Keratinocyte (primary cell): ENCODE measurements around the gene NT5C1A. TPM values are rescaled to one million over a fixed set of nuclear protein-coding genes. Genes with fewer than 3 reads are reported as not detected.

ENCODE experiments used
- DNase-seq: peaks from one replicate; pipeline ENCODE4 v3.0.0-alpha.2; 2011; ENCODE audit warnings: low read depth, missing footprints, low spot score
- FAIRE-seq: peaks from 2 replicates; lab custom pipeline; 2011; peaks lifted over from hg19 to GRCh38; lab: Jason Lieb, UNC
- H2AFZ ChIP-seq: 2 replicates; pipeline ENCODE4 v1.6.0; 2012; ENCODE audit warnings: low read length, control low read depth, inconsistent platforms; ENCODE audit not compliant: control insufficient read depth
- H3K27ac ChIP-seq: 2 replicates; pipeline ENCODE4 v1.5.1; 2011; ENCODE audit warnings: low read length; ENCODE audit not compliant: control insufficient read depth, insufficient read depth
- H3K27me3 ChIP-seq: 3 replicates; pipeline ENCODE4 v1.6.0; 2011; ENCODE audit warnings: low read length; ENCODE audit not compliant: control insufficient read depth, insufficient read depth; ENCODE audit errors: extremely low read depth
- H3K36me3 ChIP-seq, 2 experiments: 2 replicates in 1 of 2; 3 replicates in 1 of 2; pipeline ENCODE4 v1.5.1; 2011; ENCODE audit warnings: low read length in 2 of 2, mild to moderate bottlenecking in 1 of 2; ENCODE audit not compliant: control insufficient read depth in 2 of 2, insufficient read depth in 2 of 2; ENCODE audit errors: extremely low read depth in 1 of 2
- H3K4me1 ChIP-seq: 3 replicates; pipeline ENCODE4 v1.5.1; 2011; ENCODE audit warnings: low read length; ENCODE audit not compliant: control insufficient read depth, insufficient read depth; ENCODE audit errors: extremely low read depth
- H3K4me2 ChIP-seq: 3 replicates; pipeline ENCODE4 v1.6.0; 2011; ENCODE audit warnings: low read depth, low read length; ENCODE audit not compliant: control insufficient read depth, insufficient read depth; ENCODE audit errors: extremely low read depth
- H3K4me3 ChIP-seq, 3 experiments: fragments of 200-600 bp in 1 of 3; sonication (generic) in 1 of 3; 2 replicates in 2 of 3; 3 replicates in 1 of 3; pipeline ENCODE4 v1.5.1; 2011 to 2016; ENCODE audit warnings: low read length in 3 of 3, mild to moderate bottlenecking in 3 of 3, control low read depth in 2 of 3, inconsistent platforms in 1 of 3, low read depth in 1 of 3, mixed read lengths in 1 of 3, mixed run types in 1 of 3, moderate library complexity in 1 of 3; ENCODE audit not compliant: control insufficient read depth in 2 of 3, insufficient read depth in 2 of 3; ENCODE audit errors: extremely low read depth in 1 of 3
- H3K79me2 ChIP-seq: 2 replicates; pipeline ENCODE4 v1.6.0; 2012; ENCODE audit warnings: low read length; ENCODE audit not compliant: control insufficient read depth, insufficient read depth
- H3K9ac ChIP-seq: 3 replicates; pipeline ENCODE4 v1.6.0; 2011; ENCODE audit warnings: low read length; ENCODE audit not compliant: control insufficient read depth, insufficient read depth; ENCODE audit errors: extremely low read depth
- H3K9me1 ChIP-seq: 3 replicates; pipeline ENCODE4 v1.6.0; 2011; ENCODE audit warnings: low read length; ENCODE audit not compliant: control insufficient read depth, insufficient read depth; ENCODE audit errors: extremely low read depth
- H3K9me3 ChIP-seq: 2 replicates; pipeline ENCODE4 v1.5.1; 2012; ENCODE audit warnings: low read depth, low read length; ENCODE audit not compliant: control insufficient read depth
- H4K20me1 ChIP-seq: 3 replicates; pipeline ENCODE4 v1.6.0; 2011; ENCODE audit warnings: low read length; ENCODE audit not compliant: control insufficient read depth, insufficient read depth; ENCODE audit errors: extremely low read depth
- EZH2 ChIP-seq: IDR thresholded peaks from one replicate; pipeline ENCODE4 v1.6.1; 2012; ENCODE audit warnings: inconsistent platforms, mild to moderate bottlenecking, low read length, moderate library complexity
- dilution Hi-C: fragments of 300-500 bp; cut with MboI; formaldehyde crosslinking; loops from one replicate; pipeline ENCODE4 v1.7.0; 2020; ENCODE audit warnings: low sequenced_read_pairs; ENCODE audit not compliant: extremely low pct_ligation_motif_present
- polyA plus RNA-seq, 5 experiments: library from polyadenylated mRNA; depleted of rRNA in 3 of 5; stranded (reverse) in 3 of 5; stranded (forward) in 1 of 5; unstranded in 1 of 5; fragments of >200 nt; gene quantifications; 1 replicate in 1 of 5; 2 replicates in 3 of 5; 3 replicates in 1 of 5; pipeline versions ENCODE4 v1.2.1 to v1.2.3, GENCODE V29; 2011 to 2012; ENCODE audit warnings: missing spikeins in 2 of 5, low read depth in 1 of 5, low replicate concordance in 1 of 5
- TF ChIP-seq, protein P1 (sequence below), 3 experiments: IDR thresholded peaks in 1 of 3; conservative IDR thresholded peaks in 1 of 3; optimal IDR thresholded peaks in 1 of 3; 2 replicates in 2 of 3; 3 replicates in 1 of 3; pipeline versions ENCODE3 to v1.5.1; 2011; ENCODE audit warnings: low read length in 3 of 3, mild to moderate bottlenecking in 3 of 3, moderate library complexity in 2 of 3, control low read depth in 1 of 3, inconsistent platforms in 1 of 3; ENCODE audit not compliant: insufficient read depth in 2 of 3; ENCODE audit errors: extremely low read depth in 1 of 3

The NT5C1A gene
- polyA plus RNA-seq, 1 donor (not counting 4 experiments of a cell fraction or from before 2014, with no cell fraction given), result not detected

DNA sequence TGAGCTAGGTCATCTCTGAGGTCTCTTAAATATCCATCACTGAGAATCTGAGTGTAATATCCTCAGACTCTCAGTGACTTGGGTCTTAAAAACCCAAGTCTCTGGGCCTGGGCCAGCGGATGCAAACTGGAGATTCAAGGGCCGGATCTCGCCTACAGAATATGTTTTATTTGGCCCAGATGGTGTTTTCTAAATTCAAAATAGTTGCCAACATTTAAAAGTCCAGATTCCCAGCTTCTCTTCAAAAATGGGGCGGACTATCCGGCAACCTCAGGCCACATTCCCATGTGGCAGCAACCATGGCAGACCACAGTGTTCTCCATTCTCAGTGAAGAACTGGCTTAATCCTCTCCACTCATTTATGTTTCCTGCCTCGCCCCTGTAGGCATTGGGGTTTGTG is 19.8 kb downstream of the NT5C1A start:
- H3K4me3 ChIP-seq, result no peak overlapping the region
- peaks cover 8% of the 10 kb centered on the region for H3K4me1 ChIP-seq
- no peaks in the 10 kb centered on the region for H3K79me2 ChIP-seq
- no peak overlapping the region for H3K27ac ChIP-seq
- dilution Hi-C loops, result no loop called here
- H3K9me3 ChIP-seq, result no peaks in the 10 kb centered on the region
- no peak overlapping the region for H3K9ac ChIP-seq
- no peak for FAIRE-seq
- no peaks in the 10 kb centered on the region for H3K36me3 ChIP-seq
- H3K9me1 ChIP-seq, result no peaks in the 10 kb centered on the region
- no peak for DNase-seq
- H3K27me3 ChIP-seq, result no peaks in the 10 kb centered on the region
- H3K4me2 ChIP-seq, result no peak overlapping the region
- H2AFZ ChIP-seq, result no peak overlapping the region
- no peaks in the 10 kb centered on the region for H4K20me1 ChIP-seq
- no peak for TF ChIP-seq EZH2
- TF ChIP-seq, protein P1, sequence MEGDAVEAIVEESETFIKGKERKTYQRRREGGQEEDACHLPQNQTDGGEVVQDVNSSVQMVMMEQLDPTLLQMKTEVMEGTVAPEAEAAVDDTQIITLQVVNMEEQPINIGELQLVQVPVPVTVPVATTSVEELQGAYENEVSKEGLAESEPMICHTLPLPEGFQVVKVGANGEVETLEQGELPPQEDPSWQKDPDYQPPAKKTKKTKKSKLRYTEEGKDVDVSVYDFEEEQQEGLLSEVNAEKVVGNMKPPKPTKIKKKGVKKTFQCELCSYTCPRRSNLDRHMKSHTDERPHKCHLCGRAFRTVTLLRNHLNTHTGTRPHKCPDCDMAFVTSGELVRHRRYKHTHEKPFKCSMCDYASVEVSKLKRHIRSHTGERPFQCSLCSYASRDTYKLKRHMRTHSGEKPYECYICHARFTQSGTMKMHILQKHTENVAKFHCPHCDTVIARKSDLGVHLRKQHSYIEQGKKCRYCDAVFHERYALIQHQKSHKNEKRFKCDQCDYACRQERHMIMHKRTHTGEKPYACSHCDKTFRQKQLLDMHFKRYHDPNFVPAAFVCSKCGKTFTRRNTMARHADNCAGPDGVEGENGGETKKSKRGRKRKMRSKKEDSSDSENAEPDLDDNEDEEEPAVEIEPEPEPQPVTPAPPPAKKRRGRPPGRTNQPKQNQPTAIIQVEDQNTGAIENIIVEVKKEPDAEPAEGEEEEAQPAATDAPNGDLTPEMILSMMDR (optimal IDR thresholded peaks at IDR 0.05 in 1 of 3, IDR thresholded peaks at IDR 0.05 in 1 of 3, conservative IDR thresholded peaks at IDR 0.05 in 1 of 3; ENCODE audit: extremely low read depth in 1 of 3, insufficient read depth in 2 of 3, low read length in 3 of 3), result no peak

DNA sequence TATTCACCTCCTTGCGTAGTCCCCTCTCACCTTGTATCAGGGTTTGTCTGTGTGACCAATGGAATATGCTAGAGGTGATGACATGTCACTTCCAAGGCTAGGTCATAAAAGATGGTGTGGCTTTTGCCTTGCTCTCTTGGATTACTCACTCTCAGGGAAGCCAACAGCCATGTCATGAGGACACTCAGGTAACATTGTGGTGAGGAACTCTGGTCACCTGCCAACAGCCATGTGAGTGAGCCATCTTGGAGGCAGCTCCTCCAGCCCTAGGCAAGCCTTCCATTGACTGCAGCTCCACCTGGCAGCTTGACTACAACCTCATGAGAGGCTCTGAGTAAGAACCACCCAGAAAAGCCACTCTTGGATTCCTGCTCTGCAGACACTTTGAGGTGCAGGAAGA is 21.5 kb downstream of the NT5C1A start:
- dilution Hi-C loops, result no loop called here
- Histone ChIP-seq H3K9me1 (no peaks in the 10 kb centered on the region), H3K9me3 (no peaks in the 10 kb centered on the region), H2AFZ (no peak overlapping the region), H3K9ac (no peak overlapping the region), H3K4me2 (no peak overlapping the region), H3K27me3 (no peaks in the 10 kb centered on the region), H3K4me3 (no peak overlapping the region), H3K27ac (no peak overlapping the region), H3K4me1 (peaks cover 12% of the 10 kb centered on the region), H3K79me2 (no peaks in the 10 kb centered on the region), H3K36me3 (no peaks in the 10 kb centered on the region), H4K20me1 (no peaks in the 10 kb centered on the region)
- no peak for TF ChIP-seq EZH2
- TF ChIP-seq, protein P1 (optimal IDR thresholded peaks at IDR 0.05 in 1 of 3, IDR thresholded peaks at IDR 0.05 in 1 of 3, conservative IDR thresholded peaks at IDR 0.05 in 1 of 3; ENCODE audit: extremely low read depth in 1 of 3, insufficient read depth in 2 of 3, low read length in 3 of 3), result no peak
- FAIRE-seq (no peak), DNase-seq (no peak)
